GM12865 (cell line): Measurements from ENCODE around the gene RC3H2.

ENCODE experiments used
- DNase-seq: peaks from one replicate; pipeline ENCODE4 v3.0.0; 2010; ENCODE audit warnings: low read depth
- H3K4me3 ChIP-seq: 2 replicates; pipeline ENCODE4 v1.5.1; 2011; ENCODE audit warnings: mild to moderate bottlenecking, low read depth, low read length, control low read depth
- TF ChIP-seq, protein P1 (sequence below): IDR thresholded peaks from 2 replicates; pipeline ENCODE4 v1.5.1; 2011; ENCODE audit warnings: low read length, control low read depth, low read depth, inconsistent platforms; ENCODE audit not compliant: insufficient read depth; ENCODE audit errors: missing control alignments

The RC3H2 gene

DNA sequence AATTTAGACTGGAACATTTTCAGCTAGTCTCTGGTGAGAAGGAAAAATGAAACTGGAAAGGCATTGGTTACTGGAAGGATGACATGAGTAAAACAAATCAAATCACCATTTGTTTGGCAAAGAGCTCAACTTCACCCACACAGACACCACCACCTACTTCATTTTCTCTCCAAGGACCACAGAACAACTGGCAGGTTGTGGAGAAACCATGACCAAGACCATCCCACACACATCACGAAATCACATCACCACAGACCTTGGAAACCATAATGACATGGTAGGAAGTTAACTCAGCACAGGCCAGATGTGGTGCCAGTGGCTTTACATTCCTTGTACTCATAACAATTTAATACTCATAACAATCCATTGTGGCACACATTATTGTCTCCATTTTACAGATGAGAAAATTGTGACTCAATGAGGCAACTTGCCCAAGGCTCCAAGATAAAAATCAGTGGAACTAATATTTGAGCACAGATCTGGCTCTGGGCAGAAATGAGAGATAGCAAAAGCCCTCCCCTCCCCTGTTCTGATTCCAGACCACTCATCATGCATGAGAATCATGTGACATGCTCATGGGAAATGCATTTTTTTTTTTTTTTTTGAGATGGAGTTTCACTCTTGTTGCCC lies 97.8 kb downstream of the RC3H2 start:
- no peak overlapping the region for H3K4me3 ChIP-seq
- no peak for DNase-seq
- TF ChIP-seq, protein P1, sequence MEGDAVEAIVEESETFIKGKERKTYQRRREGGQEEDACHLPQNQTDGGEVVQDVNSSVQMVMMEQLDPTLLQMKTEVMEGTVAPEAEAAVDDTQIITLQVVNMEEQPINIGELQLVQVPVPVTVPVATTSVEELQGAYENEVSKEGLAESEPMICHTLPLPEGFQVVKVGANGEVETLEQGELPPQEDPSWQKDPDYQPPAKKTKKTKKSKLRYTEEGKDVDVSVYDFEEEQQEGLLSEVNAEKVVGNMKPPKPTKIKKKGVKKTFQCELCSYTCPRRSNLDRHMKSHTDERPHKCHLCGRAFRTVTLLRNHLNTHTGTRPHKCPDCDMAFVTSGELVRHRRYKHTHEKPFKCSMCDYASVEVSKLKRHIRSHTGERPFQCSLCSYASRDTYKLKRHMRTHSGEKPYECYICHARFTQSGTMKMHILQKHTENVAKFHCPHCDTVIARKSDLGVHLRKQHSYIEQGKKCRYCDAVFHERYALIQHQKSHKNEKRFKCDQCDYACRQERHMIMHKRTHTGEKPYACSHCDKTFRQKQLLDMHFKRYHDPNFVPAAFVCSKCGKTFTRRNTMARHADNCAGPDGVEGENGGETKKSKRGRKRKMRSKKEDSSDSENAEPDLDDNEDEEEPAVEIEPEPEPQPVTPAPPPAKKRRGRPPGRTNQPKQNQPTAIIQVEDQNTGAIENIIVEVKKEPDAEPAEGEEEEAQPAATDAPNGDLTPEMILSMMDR: no peak

DNA sequence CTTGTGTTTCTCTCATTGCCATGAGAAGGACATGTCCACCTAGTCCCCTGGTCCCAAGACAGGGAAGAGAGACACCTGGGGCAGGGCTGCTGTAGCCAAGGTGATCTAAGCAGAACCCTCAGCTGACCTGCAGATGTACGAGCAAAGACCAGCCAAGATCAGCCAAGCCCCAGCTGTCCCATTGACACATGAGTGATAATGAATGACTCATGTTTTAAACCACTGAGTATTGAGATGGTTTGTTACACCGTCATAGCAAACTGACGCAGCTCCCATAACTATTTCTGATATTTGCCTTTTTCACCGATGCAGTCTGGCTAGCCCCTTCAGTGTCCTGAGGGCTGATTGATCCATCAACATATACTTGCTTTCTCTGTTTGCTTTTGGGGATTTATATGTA lies 98.5 kb downstream of the RC3H2 start:
- H3K4me3 ChIP-seq: no peak overlapping the region
- DNase-seq: peak; percentile 18
- TF ChIP-seq, protein P1: no peak

DNA sequence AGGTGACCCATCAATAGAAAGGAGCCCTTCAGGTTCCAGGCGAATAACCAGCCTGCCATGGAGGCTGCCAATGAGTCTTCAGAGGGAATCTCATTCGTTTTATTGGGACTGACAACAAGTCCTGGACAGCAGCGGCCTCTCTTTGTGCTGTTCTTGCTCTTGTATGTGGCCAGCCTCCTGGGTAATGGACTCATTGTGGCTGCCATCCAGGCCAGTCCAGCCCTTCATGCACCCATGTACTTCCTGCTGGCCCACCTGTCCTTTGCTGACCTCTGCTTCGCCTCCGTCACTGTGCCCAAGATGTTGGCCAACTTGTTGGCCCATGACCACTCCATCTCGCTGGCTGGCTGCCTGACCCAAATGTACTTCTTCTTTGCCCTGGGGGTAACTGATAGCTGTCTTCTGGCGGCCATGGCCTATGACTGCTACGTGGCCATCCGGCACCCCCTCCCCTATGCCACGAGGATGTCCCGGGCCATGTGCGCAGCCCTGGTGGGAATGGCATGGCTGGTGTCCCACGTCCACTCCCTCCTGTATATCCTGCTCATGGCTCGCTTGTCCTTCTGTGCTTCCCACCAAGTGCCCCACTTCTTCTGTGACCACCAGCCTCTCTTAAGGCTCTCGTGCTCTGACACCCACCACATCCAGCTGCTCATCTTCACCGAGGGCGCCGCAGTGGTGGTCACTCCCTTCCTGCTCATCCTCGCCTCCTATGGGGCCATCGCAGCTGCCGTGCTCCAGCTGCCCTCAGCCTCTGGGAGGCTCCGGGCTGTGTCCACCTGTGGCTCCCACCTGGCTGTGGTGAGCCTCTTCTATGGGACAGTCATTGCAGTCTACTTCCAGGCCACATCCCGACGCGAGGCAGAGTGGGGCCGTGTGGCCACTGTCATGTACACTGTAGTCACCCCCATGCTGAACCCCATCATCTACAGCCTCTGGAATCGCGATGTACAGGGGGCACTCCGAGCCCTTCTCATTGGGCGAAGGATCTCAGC lies 104.8 kb downstream of the RC3H2 start, which contains the start of gene OR1K1:
Gene OR1K1 (plus strand): TSS at position 58 of the 995 bp plus-strand sequence. CDS start 0 bp downstream, at position 58.
- no peak for DNase-seq
- H3K4me3 ChIP-seq: no peak within 1 kb of the TSS
- TF ChIP-seq, protein P1: no peak

DNA sequence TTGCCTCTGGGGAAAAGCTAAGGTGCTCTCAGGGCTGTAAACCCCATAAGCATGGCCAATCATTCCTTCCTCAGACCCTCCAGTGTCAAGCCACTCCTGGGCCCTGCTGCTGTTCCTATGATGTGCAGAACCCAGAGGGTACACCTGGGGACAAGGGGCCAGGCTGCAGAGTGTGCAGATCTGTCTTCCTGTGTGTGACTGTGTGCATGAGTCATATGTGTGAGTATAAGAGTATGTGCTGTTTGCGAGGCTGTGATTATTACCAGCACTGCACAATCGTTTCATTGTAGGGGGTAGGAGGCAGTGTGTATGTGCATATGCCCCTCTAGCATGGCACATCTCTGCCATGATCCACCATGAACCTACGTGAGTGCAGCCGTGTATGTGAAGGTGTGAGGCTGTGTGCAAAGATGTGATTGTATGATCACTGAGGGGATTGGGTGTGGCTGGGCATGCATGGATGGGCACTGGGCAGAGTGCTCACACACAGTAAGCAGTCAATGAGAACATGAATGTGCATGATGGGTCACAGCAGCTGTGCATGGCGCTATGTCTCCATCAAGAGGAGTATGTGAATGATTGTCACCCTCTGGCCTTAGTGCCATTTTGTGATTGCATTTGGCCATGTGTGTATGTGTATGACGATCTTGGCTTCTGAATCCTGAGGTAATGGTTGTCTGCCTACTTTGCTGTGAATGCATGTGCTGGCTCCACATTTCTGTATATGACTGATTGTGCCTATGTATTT lies 107.7 kb downstream of the RC3H2 start:
- DNase-seq: no peak
- no peak overlapping the region for H3K4me3 ChIP-seq
- TF ChIP-seq, protein P1: no peak
